Cerebellar nuclear complex (tissue), 1 donor: ENCODE data around the gene PPEF1.
"Not testable (repeated sequence)": the region's sequence is repeated elsewhere in the genome, so short reads cannot be mapped to it uniquely, and the experiment has no call there.

ENCODE experiments used
- DNase-seq, 2 experiments: peaks; one replicate each; lab custom pipeline; 2025; lab: John Stamatoyannopoulos, UW

PPEF1 gene

GRCh38 chrX:18701621-18702361, 5.7 kb upstream of the PPEF1 start:
- no peak for DNase-seq

- DNase-seq: no peak
These were observed 4.9 kb upstream of the PPEF1 start for GRCh38 chrX:18702362-18703195.

GRCh38 chrX:18709833-18710232, 2.4 kb downstream of the PPEF1 start:
- no peak for DNase-seq

- DNase-seq: no peak
These were observed 7.5 kb downstream of the PPEF1 start for GRCh38 chrX:18714910-18715309.

GRCh38 chrX:18719852-18720251, 12.4 kb downstream of the PPEF1 start:
- DNase-seq: no peak

- DNase-seq: no peak
These were observed 14.4 kb downstream of the PPEF1 start for GRCh38 chrX:18721683-18722499.

GRCh38 chrX:18722500-18723071, 15.1 kb downstream of the PPEF1 start:
- DNase-seq: no peak

GRCh38 chrX:18725310-18725943, 18.0 kb downstream of the PPEF1 start:
- DNase-seq: no peak

- no peak for DNase-seq
These were observed 25.8 kb downstream of the PPEF1 start for GRCh38 chrX:18733287-18733686.

GRCh38 chrX:18739609-18740008, 32.2 kb downstream of the PPEF1 start:
- not testable (repeated sequence) for DNase-seq

GRCh38 chrX:18748499-18748898, 41.1 kb downstream of the PPEF1 start:
- no peak for DNase-seq

- DNase-seq: no peak
These were observed 46.2 kb downstream of the PPEF1 start for GRCh38 chrX:18753631-18754030.

GRCh38 chrX:18755651-18756050, 48.2 kb downstream of the PPEF1 start:
- DNase-seq: no peak

- DNase-seq: no peak
These were observed 50.8 kb downstream of the PPEF1 start for GRCh38 chrX:18757956-18758932.

- no peak for DNase-seq
These were observed 54.3 kb downstream of the PPEF1 start for GRCh38 chrX:18761750-18762149.

GRCh38 chrX:18763106-18763505, 55.7 kb downstream of the PPEF1 start:
- not testable (repeated sequence) for DNase-seq

GRCh38 chrX:18769364-18769763, 61.9 kb downstream of the PPEF1 start:
- DNase-seq: no peak

- no peak for DNase-seq
These were observed 62.5 kb downstream of the PPEF1 start for GRCh38 chrX:18769812-18770573.

- no peak for DNase-seq
These were observed 82.5 kb downstream of the PPEF1 start for GRCh38 chrX:18789916-18790315.

GRCh38 chrX:18792828-18793227, 85.4 kb downstream of the PPEF1 start:
- DNase-seq: no peak
